NCI-H187 treated with DMSO at 0.1 percent for 48 hours (cell line): ENCODE measurements around the gene NINJ2.
"Not testable (repeated sequence)": the region's sequence is repeated elsewhere in the genome, so short reads cannot be mapped to it uniquely, and the experiment has no call there.

Experiments
- DNase-seq: peaks from one replicate; lab custom pipeline; 2025; lab: John Stamatoyannopoulos, UW

The NINJ2 gene

DNA sequence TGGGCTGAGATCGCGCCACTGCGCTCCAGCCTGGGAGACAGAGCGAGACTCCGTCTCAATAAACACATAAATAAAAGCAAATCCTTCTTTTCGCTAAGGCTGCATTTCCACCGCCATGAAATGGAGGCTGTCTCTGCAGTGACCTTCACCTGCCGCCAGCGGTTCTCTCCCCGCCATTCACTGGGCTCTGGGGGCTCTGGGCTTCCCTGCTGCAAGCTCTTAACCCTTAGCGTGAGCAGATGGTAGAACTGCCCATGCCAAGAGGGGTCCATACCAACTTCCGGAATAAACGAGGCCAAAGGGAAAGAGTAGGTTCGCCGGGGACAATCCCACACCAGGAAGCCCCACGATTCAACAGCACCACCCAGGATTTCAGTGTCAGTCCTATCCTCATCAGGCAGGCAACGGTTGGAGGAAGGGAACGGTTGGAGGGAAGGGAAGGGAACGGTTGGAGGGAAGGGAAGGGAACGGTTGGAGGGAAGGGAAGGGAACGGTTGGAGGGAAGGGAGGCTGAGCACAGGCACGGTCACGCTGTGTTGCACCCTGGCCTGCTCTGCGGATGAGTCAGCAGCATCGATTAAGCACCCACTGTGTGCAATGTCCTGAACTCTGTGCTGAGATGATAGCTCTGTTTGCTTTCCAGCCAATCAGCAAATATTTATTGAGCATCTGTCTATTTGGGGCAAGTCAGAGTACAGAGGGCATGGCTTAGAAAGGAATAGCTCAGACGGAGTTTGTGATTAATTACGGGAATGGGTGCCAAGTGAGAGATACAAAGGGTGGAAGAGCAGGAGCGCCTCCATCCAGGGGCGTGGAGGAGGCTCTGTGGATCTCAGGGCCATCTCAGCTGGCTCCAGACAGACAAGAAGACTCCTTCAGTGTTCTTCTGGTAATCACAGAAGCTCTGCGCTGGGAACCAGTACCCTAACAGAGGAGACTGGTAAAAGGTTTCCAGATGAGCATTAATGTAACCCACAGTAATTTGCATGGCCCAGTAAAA, 77.9 kb downstream of the NINJ2 start:
- DNase-seq, result no peak

DNA sequence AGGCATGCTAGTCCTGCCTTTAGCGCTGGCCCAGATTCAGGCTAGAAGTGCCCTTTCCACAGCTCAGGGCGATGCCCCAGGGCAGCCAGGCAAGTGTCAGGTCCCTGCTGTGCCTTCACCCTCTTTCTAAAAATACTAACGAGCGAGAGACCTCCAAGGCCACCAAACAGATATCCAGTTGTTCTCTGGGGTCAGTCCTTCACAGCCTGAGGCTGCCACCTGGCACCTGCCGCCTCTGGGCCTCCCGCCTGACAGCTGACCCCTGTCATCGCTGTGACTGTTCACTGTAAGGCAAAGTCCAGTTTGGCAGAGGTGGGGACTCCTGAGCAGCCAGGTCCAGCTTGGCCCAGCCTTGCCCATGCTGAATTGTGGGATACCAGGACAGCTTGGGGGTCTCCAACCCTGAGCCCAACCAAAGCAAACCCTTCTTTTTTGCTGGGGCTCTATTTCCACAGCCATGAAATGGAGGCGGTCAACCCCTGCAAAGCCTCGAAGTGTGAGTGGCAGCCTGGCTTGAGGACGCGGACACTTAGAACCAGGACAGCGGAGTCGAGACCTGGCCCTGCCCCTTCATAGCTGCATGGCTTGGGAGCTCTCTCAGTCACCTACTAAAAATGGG, 79.9 kb downstream of the NINJ2 start:
- no peak for DNase-seq

DNA sequence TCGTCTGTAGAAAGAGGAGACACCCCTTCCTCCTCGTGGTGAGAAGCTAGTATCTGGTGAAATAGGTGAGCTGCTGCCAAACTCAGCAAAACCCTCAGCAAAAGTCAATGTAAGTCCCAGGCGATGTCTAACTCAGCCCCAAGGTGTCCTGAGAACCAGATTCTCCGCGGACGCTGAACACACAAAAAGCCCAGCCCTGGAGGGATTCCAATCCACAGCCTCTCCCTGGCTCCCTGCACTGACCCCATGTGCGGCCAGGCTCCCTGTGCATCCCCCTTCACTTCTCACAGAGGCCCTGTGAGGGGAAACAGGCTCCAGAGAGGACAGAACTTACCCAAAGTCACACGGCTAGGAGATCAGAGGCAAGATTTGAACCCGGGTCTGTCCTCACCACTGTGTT, 81.5 kb downstream of the NINJ2 start:
- DNase-seq, result no peak

DNA sequence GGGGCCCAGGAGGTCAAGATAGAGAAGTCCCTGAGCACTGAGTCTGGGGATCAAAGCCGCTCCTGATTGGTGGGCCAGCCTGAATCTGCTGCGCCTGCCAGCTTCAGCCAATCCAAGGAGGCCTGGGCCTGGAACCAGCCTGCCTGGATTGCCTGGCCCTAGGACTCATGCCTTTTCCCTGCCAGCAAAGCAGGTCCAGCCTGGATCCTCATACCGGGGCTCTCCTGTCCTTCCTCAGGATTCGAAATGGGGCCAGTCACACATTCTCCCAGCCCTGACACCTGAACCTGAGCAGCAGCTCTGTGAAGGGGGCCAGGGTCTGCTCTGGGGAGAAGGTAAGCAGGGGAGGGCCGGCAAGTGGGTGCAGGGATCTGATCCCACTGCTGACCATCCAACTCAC, 81.9 kb downstream of the NINJ2 start:
- no peak for DNase-seq

DNA sequence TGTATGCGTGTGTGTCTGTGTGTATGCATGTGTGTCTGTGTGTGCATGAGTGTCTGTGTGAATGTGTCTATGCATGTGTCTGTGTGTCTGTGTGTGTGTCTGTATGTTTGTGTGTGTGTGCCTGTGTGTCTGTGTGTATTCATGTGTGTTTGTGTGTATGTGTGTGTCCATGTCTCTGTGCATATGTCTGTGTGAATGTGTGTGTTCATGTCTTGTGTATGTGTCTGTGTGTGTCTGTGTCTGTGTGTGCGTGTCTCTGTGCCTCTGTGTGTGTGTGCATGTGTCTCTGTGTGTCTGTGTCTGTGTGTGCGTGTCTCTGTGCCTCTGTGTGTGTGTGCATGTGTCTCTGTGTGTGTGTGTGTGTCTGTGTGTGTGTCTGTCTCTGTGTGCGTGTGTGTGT, 82.4 kb downstream of the NINJ2 start:
- DNase-seq, result no peak

- no peak for DNase-seq
Measured at GRCh38 chr12:579420-580110, 83.7 kb downstream of the NINJ2 start.

GRCh38 chr12:578748-579419, 84.4 kb downstream of the NINJ2 start:
- no peak for DNase-seq

DNA sequence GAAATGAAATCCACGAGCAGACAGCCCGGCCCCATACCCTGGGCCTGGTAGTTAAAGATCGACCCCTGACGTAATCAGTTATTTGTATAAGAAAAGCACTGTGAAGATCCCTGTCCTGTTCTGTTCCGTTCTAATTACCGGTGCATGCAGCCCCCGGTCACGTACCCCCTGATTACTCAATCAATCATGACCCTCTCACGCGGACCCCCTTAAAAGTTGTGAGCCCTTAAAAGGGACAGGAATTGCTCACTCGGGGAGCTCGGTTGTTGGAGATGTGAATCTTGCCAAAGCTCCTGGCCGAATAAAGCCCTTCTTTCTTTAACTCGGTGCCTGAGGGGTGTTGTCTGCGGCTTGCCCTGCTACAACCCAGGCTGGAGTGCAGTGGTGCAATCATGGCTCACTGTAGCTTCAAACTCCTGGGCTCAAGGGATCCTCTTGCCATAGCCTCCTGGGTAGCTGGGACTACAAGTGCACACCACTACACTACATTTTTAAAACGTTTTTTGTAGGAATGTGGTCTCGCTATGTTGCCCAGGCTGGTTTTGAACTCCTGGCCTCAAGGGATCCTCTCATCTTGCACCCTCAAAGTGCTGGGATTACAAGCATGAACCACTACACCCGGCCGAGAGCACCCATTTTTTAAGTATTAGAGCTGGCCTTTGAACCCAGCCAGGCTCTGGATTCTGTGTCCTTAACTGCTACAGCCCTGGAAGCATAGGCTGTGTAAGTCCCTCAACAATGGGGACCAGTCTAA, 85.1 kb downstream of the NINJ2 start:
- not testable (repeated sequence) for DNase-seq

DNA sequence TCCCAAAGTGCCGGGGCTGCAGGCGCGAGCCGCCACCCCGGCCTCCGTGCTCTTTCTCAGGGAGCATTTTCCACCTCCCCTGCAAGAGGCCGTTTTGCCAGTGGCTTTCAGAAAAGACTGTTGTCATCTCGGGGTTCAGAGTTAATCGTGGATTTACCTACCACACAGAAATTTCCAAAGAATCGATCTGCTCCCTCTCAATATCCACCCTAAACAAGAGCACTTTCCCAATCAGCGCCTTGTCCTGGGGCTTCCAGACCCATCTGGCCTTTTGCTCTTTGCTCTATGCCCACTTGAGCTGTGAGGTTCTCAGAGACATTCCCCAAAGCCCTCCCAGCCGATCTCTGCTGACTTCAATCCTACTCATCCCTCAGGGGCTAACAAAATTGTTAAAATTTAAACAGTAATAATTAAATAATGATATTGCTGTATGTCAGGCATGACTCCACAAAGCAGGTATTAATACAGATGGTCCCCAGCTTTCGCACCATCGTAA, 86.6 kb downstream of the NINJ2 start:
- DNase-seq, result no peak

DNA sequence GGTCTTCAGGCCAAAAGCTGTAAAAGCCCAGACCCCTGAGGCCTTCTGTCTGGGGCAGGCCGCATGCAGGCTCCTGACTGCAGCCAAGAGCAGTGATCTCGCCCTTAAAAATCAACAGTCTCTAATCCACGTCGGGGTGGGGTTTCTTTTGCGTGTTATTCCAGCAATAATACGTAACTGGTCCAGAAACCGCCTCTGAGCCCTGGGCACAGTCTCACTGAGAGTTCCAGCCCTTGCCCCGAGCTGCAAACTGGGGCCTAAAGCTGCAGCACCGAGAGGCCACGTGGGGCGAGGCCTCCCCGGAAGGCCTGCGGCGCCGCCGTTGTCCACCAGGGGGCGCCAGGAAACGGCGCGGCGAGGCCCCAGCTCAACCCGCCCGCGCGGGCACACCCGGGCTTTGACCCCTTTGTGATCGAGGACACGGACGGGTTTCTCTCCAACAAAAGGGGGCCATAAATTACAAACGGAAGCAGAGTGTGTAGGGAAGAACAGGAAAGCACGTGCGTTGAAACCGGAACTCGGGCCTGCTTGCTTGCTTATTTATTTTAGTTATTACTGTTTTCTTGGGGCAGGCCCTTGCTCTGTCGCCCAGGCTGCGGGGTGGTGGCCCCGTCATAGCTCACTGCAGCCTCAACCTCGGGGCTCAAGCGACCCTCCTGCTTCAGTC, 87.2 kb downstream of the NINJ2 start:
- no peak for DNase-seq

GRCh38 chr12:575129-575502, 88.1 kb downstream of the NINJ2 start:
- DNase-seq, result no peak

- DNase-seq, result no peak
Measured at GRCh38 chr12:574475-575128, 88.6 kb downstream of the NINJ2 start.

DNA sequence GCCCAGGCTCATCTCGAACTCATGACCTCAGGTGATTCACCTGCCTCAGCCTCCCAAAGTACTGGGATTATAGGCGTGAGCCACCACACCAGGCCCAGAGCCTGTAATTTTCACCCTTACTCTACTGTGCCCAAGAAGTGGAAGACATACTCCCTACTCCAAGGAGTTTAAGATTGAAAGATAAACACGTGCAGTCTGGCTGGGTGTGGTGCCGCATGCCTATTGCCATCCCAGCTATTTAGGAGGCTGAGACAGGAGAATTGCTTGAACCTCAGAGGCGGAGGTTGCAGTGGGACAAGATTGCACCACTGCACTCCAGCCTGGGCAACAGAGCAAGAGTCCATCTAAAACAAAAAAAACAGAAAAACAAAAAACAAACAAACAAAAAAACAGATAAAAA, 90.0 kb downstream of the NINJ2 start:
- no peak for DNase-seq

GRCh38 chr12:572532-572899, 90.7 kb downstream of the NINJ2 start:
- no peak for DNase-seq

DNA sequence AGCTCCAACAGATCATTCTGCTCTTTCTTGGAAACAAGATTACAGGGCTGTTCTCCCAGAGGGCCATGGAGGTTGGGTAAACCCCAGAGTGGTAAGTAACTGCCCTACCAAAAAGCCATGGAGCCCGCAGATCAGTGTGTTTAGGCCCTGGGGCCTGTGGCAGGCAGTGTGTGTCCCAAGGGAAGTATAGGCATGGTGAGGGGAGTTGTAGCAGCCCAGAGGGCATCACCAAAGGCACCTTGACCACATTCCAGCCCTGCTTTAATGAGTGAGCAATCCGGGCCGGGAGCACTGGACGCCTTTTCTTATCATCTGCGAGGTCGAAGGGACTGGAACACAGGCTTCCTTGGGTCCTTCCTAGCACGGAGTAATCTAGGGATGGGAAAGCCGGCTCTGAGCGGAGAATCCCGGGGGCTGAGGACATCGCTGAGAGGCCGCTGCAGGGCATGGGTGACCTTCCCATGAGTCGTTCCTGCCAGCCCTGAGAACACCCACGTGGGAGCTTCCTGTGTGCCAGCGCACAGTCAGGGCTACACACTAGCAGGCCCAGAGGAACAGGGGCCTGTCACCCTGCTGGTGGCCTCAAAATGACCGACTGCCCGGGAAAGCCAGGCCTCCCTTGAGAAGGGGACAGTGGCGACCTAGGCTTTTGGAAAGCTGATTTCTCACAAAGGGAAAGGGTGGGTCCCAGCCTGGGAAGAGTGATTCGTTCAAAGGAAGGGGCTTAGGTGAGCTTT, 91.3 kb downstream of the NINJ2 start:
- no peak for DNase-seq

GRCh38 chr12:570921-571794, 92.1 kb downstream of the NINJ2 start:
- no peak for DNase-seq

DNA sequence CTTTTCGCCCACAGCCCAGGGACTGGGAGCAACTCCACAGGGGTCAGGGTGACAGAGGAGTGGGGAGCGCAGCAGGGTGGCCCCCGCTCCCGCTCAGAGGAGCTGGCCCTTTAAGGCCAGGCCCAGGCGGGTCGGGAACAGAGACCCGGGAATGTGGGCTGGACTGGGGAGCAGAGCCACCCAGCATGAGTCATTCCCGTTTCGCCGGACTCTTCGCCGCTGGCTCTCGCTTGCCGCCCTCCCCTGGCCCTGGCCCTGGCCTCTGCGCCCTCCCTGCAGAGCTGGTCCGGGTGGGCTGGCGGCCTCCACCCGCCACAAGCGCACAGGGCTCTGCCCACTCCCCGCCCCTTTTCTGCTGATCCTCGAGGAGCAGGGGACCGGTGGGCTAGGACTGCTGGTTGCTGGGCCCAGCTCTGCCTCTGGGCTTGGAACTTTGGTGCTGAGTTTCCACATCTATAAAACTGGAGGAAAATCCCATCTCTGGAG, 92.8 kb downstream of the NINJ2 start:
- DNase-seq, result no peak

- DNase-seq, result no peak
Measured at GRCh38 chr12:569803-570434, 93.3 kb downstream of the NINJ2 start.
